Stimulated activated CD8-positive, alpha-beta memory T cell treated with anti-CD3 and anti-CD28 coated beads, Interleukin-7, amount 100 ng/mL, for 24 hours (primary cell): ENCODE results near the gene UBE2K.
"Not testable (repeated sequence)": the region's sequence is repeated elsewhere in the genome, so short reads cannot be mapped to it uniquely, and the experiment has no call there.

Experiments used
- DNase-seq: peaks from one replicate; pipeline ENCODE4 v3.0.0-alpha.2; 2020; ENCODE audit warnings: low read depth

UBE2K gene

DNA sequence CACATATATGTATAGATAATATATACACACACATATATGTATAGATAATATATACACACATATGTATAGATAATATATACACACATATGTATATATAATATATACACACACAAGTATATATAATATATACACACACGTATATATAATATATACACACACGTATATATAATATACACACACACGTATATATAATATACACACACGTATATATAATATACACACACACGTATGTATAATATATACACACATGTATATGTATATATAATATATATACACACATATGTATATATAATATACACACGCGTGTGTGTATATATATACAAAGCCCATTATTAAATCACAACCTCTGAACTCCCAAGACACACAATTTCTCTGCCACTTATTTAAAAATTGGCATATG lies 8.0 kb upstream of the UBE2K start:
- DNase-seq = no peak

DNA sequence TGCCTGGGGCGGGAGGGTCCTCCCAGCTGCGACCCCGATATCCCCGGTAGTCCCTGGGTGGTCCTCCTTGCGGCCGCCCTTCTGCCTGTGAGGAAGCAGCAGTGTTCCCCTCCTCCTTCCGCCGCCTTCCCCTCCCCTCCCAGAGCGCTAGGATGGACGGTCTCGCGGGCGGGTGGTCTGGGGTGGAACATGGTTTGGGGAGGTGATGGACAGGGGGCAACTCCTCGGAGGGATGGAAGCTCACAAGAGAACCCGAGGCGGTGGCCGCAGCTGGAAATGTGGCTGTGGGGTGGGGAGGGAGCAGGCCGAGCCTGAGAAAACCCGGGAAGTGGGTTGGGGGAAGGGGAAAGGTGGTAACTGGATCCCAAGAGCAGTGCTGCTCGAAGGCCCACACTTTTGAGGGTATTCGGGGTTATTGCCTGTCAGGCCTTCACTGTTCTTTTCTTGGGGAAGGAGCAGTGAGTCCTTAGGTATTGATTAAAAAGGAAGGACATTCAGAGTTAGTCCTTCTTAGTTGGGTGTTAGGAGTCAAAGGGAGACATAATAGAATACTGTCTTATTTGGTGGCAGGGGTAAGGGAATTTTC lies 581 bp downstream of the UBE2K start:
- no peak for DNase-seq

DNA sequence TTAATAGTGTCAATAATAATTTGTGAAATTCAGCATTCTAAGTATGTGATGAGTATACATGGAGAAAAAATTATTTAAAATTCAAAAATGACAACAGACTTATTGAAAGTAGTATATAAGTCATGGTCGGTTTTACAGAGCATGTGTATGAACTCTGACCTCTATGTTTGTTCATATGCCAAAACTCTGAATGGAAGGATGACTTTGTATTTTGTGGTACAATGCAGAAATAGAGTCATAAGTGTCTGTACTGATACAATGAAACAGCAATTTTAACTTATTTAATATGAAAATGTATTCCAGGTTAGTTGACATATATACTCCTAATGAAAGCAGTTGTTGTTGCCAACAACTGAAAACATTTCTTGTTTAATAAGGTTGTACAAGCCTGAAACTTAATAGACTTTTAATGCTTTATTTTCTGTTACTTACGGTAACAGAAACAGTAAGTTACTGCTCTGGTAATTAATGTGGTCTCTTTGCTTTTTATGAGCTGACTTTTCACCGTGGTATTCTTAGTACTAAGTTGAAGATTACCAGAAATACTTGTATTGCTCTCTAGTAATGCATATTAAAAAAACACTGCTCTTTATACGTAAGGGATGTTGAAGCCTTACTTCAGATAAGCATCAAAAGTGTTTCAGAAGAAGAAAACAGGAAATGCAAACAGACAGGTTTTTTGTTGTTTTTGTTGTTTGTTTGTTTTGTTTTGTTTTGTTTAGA lies 1.9 kb downstream of the UBE2K start:
- DNase-seq = no peak

DNA sequence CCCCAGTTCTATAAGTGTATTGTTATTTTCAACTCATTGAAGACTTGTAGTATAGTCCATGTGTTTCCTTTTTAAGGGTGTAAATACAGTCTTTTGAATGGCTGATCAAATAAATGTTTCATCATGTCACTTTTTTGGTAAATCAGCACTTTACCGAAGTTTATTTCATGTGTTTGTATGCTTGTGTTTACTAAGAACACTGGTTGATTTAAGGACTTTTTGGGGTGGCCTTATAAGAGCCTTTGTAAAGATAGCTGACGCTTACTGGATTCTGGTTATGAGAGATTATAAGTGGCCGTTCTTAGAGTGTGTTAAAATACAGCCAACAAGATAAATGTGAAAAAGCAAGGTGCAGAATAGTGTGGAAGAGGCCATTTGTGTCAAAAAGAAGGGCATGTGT lies 2.6 kb downstream of the UBE2K start:
- DNase-seq = no peak

DNA sequence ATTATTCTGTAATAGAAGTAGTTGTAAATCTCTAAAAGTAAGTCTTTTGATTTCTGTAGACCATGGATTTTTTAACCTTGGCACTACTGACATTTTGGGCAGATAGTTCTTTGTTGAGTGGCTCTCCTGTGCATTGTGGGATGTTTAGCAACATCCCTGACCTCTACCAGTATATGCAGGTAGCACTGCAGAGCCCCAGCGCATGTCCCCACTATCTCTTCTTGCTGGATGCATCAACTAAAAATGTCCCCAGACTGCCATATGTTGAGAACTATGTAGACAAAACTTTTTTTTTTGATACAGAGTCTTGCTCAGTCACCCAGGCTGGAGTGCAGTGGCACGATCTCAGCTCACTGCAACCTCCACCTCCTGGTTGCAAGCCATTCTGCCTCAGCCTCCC lies 4.8 kb downstream of the UBE2K start:
- no peak for DNase-seq

DNA sequence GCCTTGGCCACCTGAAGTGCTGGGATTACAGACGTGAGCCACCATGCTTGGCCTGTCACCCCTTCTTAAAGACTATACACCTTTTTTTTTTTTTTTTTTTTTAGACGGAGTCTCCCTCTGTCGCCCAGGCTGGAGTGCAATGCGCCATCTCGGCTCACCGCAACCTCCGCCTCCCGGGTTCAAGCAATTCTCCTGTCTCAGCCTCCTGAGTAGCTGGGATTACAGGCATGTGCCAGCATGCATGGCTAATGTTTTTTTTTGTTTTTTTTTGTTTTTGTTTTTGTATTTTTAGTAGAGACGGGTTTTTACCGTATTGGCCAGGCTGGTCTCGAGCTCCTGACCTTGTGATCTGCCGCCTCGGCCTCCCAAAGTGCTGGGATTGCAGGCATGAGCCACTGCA lies 6.9 kb downstream of the UBE2K start:
- not testable (repeated sequence) for DNase-seq

DNA sequence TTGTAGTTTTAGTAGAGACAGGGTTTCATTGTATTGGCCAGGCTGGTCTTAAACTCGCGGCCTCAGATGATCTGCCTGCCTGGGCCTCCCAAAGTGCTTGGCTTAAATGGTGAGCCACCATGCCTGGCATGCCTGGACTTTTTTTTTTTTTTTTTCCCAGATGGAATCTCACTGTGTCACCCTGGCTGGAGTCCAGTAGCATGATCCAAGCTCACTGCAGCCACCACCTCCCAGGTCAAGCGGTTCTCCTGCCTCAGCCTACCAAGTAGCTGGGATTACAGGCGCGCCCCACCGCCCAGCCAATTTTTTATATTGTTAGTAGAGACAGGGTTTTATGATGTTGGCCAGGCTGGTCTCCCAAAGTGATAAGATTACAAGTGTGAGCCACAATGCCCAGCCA lies 8.4 kb downstream of the UBE2K start:
- DNase-seq = no peak

DNA sequence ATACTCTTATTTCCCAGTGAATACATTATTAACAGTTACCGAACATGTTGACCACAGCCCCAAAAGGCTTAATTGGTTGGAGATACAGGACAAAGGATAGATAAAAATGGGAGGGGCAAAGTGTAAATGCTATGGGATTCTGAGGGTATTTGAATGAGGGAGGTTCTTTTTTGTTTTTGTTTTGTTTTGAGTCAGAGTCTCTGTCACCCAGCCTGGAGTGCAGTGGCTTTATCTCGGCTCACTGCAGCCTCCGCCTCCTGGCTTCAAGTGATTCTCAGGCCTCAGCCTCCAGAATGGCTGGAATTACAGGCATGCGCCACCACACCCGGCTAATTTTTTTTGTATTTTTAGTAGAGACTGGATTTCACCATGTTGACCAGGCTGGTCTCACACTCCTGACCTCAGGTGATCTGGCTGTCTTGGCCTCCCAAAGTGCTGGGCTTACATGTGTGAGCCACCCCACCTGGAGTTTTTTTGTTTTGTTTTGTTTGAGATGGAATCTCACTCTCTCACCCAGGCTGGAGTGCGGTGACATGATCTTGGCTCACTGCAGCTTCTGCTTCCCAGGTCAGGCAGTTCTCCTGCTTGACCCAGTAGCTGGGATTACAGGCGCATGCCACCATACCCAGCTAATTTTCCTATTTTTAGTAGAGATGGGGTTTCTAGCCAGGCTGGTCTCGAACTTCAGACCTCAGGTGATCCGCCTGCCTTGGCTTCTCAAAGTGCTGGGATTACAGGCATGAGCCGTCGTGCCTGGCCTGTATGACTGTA lies 9.0 kb downstream of the UBE2K start:
- no peak for DNase-seq

DNA sequence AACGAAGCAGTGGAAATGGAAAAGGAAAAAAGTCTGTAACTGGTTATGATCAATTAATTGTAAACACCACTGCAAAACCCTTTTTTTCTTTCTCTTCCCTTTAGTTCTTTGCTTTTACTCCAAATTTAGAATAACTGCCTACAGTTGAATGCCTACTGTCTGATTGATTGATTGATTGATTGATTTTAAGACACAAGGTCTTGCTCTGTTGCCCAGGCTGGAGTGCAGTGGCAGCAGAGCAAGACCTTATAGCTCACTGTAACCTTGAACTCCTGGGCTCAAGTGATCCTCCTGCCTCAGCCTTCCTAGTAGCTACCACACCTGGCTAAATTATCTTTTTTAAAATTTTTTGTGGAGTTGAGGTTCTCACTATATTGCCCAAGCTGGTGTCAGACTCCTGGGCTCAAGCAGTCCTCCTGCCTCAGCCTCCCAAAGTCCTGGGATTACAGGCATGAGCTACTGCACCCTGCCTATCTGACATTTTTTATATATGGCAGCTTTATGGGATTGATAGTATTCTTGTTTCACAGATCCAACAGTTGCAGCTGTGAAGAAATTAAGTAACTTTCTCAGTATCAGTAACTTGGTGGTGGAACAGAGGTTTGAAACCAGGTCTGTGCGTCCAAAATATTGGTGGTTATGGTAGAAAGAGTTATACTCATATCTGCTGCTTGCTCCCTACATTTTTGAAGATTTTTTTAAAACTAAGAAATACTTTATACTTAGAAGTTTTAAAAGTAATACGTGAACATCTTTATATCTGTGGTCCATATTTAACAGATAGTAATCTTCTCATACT lies 12.4 kb downstream of the UBE2K start:
- DNase-seq = no peak

DNA sequence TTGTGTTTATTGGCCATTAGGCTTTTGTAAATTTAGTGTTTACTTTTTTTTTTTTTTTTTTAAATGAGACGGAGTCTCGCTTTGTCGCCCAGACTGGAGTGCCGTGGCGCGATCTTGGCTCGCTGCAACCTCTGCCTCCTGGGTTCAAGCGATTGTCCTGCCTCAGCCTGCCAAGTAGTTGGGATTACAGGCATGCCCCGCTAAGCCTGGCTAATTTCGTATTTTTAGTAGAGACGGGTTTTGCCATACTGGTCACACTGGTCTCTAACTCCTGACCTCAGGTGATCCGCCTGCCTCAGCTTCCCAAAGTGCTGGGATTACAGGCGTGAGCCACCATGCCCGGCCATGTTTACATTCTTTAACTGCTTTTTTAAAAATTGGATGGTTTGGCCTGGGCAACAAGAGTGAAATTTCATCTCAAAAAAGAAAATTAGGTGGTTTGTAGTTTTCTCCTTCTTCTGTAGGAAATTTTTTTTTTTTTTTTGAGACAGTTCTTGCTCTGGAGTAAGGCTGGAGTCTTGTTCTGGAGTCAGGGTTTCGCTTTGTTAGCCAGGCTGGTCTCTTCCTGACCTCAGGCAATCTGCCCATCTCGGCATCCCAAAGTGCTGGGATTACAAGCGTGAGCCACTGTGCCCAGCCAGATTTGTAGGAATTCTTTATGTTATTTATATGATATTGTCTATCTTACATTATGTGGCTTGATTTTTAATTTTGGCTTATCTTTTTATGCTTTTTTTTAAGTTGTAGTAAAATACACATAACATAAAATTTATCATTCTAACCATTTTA lies 15.1 kb downstream of the UBE2K start:
- no peak for DNase-seq

DNA sequence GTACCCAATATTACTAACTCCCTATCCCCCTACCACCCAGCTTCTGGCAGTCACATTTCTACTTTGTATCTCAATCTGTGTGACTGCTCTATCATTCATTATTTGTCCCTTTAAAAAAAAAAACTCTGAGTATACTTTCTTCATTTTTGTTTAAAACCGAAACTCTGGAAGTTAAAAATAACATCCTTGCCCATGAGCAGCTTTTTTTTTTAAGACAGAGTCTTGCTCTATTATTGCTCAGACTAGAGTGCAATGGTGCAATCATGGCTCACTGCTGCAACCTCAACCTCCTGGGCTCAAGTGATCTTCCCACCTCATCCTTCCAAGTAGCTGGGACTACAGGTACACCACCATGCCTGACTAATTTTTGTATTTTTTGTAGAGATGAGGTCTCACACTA lies 15.8 kb downstream of the UBE2K start:
- no peak for DNase-seq

DNA sequence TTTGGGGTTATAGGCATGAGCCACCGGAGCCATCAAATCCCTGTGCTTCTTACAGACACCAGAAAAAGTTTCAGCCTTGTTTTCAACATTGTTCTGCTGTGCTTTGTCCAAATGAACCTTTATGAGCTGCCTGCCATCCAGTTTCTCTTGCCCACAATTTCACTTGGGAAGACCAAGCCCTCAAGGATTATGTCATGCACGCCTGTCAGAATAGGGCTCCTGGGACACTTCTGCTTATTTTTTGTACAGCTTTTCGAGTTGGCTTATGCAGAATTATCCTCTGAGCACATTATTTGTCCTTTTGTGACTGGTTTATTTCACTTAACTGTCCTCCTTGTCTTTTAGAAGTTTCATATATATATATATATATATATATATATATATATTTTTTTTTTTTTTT lies 16.2 kb downstream of the UBE2K start:
- DNase-seq = no peak

DNA sequence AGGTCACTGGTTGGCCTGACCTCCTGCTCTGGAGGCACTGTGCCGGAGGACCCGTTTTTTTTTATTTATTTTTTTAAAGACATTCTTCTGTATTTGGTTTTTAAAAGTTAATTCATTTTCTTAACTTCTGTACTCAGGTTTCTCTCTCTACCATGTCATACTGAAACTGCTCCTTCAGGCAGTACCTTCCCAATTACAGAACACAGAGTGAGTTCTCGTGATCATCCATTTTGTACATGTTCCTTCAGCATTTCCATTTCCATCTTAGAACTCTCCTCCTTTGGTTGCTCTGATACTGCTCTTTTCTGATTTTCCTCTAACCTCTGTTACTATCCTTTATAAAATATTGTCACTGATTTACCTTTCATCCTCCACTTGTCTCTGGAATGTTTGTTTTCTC lies 17.9 kb downstream of the UBE2K start:
- no peak for DNase-seq

DNA sequence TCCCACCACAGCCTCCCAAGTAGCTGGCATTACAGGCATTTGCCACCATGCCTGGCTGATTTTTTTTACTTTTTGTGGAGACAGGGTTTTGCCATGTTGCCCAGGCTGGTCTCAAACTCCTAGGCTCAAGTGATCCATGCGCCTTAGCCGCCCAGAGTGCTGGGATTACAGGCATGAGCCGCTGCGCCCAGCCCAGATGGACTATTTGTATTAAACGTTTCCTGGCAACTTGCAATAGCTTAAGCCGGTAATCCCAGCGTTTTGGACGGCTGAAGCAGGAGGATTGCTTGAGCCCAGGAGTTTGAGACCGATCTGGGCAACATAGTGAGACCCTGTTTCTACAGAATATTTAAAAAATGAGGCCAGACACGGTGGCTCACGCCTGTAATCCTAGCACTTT lies 18.4 kb downstream of the UBE2K start:
- no peak for DNase-seq

DNA sequence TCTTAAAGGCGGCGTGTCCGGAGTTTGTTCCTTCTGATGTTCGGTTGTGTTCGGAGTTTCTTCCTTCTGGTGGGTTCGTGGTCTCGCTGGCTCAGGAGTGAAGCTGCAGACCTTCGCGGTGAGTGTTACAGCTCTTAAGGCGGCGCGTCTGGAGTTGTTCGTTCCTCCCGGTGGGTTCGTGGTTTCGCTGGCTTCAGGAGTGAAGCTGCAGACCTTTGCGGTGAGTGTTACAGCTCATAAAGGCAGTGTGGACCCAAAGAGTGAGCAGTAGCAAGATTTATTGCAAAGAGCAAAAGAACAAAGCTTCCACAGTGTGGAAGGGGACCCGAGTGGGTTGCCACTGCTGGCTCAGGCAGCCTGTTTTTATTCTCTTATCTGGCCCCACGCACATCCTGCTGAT lies 19.8 kb downstream of the UBE2K start:
- DNase-seq = not testable (repeated sequence)

DNA sequence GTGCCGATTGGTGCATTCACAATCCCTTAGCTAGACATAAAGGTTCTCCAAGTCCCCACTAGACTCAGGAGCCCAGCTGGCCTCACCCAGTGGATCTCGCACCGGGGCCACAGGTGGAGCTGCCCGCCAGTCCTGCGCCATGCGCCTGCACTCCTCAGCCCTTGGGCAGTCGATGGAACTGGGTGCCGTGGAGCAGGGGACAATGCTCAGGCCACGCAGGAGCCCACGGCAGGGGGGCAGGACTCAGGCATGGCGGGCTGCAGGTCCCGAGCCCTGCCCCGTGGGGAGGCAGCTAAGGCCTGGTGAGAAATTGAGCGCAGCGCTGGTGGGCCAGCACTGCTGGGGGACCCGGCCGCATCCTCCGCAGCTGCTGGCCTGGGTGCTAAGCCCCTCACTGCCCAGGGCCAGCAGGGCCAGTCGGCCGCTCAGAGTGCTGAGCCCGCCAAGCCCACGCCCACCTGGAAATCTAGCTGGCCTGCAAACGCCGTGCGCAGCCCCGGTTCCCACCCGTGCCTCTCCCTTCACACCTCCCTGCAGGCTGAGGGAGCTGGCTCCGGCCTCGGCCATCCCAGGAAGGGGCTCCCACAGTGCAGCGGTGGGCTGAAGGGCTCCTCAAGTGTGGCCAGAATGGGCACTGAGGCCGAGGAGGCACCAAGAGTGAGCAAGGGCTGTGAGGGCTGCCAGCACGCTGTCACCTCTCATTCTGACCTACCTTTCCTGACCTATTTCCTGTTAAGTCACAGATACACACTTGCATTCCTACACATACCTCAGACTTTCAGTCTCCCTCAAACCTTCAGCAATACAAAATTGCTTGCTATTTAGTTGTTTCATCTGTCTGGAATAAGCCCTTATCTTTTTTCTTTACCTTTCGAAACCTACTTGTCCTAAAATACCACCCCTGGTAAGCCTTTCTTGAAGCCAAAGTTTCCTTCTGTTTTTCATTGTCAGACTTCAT lies 20.7 kb downstream of the UBE2K start:
- no peak for DNase-seq

DNA sequence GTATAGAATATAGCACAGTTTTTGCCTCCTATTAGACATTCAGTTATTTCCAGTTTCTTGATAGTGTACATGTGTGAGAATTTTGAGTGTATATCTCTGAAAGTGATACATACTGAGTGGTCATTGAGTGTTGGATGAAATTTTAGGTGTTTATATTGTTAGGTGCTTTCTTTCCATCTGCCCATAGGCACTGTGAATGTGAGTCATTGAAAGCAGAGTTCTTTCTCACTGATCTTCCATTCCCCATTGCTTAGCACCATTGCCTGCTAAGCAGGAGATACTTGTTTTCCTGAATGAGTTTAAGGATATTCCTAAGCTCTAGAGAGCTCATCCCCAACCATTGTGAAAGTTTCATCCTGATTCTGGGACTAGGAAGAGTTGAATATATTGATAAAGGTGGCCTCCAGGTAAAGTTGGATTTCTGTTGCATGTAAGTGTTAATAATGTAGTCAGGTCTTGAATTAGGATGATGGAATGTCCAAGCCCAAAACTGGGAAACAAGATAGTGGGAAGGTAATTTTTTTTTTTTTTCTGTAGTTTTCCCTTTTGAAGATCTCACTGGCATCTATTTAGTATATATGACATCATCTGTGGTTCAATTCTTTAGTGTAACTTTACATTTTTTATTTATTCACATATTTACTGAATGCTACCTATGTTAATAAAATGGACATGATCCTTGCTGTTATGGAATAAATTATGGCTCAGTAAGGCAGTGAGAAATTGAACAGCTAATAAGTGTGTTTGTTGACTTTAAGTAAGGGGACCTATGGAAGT lies 22.1 kb downstream of the UBE2K start:
- DNase-seq = no peak

DNA sequence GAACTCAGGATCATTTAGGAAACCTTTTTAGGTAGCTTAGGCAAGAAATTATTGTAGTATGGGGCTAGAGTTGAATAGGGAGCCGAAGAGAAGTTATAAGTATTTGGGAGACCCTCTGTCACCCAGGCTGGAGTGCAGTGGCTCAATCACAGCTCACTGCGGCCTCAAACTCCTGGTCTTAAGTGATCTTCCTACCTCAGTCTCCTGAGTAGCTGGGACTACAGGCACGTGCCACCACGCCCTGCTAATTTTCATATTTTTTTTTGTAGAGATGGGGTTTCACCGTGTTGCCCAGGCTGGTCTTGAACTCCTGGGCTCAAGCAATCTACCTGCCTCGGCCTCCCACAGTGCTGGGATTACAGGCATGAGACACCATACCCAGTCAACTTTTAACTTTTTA lies 23.3 kb downstream of the UBE2K start:
- not testable (repeated sequence) for DNase-seq

DNA sequence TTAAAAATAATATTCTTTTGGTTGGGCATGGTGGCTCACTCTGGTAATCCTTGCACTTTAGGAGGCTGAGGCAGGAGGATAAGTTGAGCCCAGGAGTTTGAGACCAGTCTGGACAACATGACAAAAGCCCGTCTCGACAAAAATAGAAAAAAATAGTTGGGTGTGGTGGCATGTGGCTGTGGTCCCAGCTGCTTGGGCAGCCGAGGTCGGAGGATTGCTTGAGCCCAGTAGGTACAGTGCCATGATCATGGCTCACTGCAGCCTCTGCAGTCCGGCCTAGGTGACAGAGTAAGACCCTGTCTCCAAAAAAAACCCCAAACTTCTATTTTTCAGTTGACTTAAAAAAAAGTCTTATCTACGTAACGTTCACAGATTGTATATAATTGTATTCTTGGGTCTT lies 23.9 kb downstream of the UBE2K start:
- DNase-seq = no peak

DNA sequence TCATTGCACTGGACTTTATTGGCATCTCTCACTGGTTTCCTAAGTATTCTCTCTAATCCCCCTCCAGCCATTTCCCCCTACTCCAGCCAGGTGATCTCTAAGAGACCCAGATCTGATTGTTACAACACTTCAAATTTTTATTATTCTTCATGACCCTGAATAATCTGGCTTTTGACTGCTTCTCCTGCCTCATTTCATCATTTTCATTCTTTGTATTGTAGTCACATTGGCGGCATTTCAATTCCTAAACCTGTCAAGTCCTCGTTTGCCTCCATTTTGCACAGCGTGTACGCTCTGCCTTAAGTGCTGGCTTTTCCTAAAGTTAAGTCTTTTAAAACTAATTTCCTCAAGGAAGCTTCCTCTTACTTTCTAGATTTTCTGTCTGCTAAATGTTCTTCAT lies 31.6 kb downstream of the UBE2K start:
- no peak for DNase-seq
